K562 (cell line): ENCODE results near the gene CAPN7. TPM values are rescaled to one million over a fixed set of nuclear protein-coding genes. Genes with fewer than 3 reads are reported as not detected.

Source experiments
- BRCA1 ChIP-seq, 2 experiments: fragments of 450-650 bp in 1 of 2; sonication (generic) in 1 of 2; formaldehyde crosslinking in 1 of 2; IDR thresholded peaks; 2 replicates each; pipeline versions ENCODE4 v1.5.0 to v1.6.1; 2017 to 2020; ENCODE audit warnings: mild to moderate bottlenecking in 1 of 2, missing genetic modification reagents in 1 of 2
- CREBBP ChIP-seq: IDR thresholded peaks from one replicate; pipeline ENCODE4 v1.6.1; 2012; ENCODE audit warnings: low read depth, mild to moderate bottlenecking, control low read depth, inconsistent platforms, low read length
- HMGN3 ChIP-seq: IDR thresholded peaks from 2 replicates; pipeline ENCODE4 v1.6.1; 2011; ENCODE audit warnings: borderline replicate concordance, low read depth, mild to moderate bottlenecking, mixed read lengths, low read length; ENCODE audit not compliant: insufficient read length; ENCODE audit errors: extremely low read depth
- KLF16 ChIP-seq: IDR thresholded peaks from 2 replicates; pipeline ENCODE4 v1.6.1; 2016; ENCODE audit warnings: antibody characterized with exemption
- POLR2G ChIP-seq: fragments of 200-400 bp; formaldehyde crosslinking; IDR thresholded peaks from 2 replicates; pipeline ENCODE4 v1.6.1; 2017; ENCODE audit warnings: low read depth, mild to moderate bottlenecking, antibody characterized with exemption, low read length, moderate library complexity
- ZNF23 ChIP-seq: fragments of 250-450 bp; sonication (Bioruptor Pico); IDR thresholded peaks from 2 replicates; pipeline ENCODE4 v1.4.0; 2020; ENCODE audit warnings: mild to moderate bottlenecking
- ZNF668 ChIP-seq: fragments of 250-450 bp; sonication (Bioruptor Pico); IDR thresholded peaks from 2 replicates; pipeline ENCODE4 v1.8.0; 2022; ENCODE audit warnings: mild to moderate bottlenecking, inconsistent platforms
- polyA plus RNA-seq, 8 experiments: library from polyadenylated mRNA; depleted of rRNA in 4 of 8; stranded (reverse) in 5 of 8; unstranded in 3 of 8; fragments of >200 nt; fragmentation: Nextera tagmentation in 2 of 8; fragmentation: Illumina TruSeq in 1 of 8; extraction: Ambion mirVana in 2 of 8; extraction: Trizol in 1 of 8; gene quantifications; 2 replicates each; pipeline versions ENCODE4 v1.2.1 to v1.2.3, GENCODE V29; 2011 to 2014; ENCODE audit warnings: inconsistent platforms in 1 of 8, missing spikeins in 1 of 8
- total RNA-seq, 7 experiments: library from RNA; depleted of rRNA in 6 of 7; stranded (reverse); fragments of >200 nt in 6 of 7; fragmentation: Illumina TruSeq in 2 of 7; extraction: Trizol in 2 of 7; gene quantifications; 2 replicates each; pipeline versions ENCODE4 v1.2.1 to v1.2.3, GENCODE V29; 2011 to 2021; ENCODE audit warnings: low replicate concordance in 1 of 7
- TF ChIP-seq, protein P1 (sequence below), 2 experiments: IDR thresholded peaks in 1 of 2; conservative IDR thresholded peaks in 1 of 2; 2 replicates each; pipeline ENCODE4 v1.6.1; 2016; ENCODE audit warnings: low read depth in 2 of 2, mild to moderate bottlenecking in 1 of 2, missing compliant biosample characterization in 1 of 2, missing genetic modification characterization in 1 of 2, moderate library complexity in 1 of 2
- TF ChIP-seq, protein P2 (sequence below), 2 experiments: fragments of 450-650 bp; IDR thresholded peaks; 2 replicates each; pipeline ENCODE4 v1.6.1; 2016; ENCODE audit warnings: mild to moderate bottlenecking in 2 of 2, borderline replicate concordance in 1 of 2, low read depth in 1 of 2, moderate library complexity in 1 of 2
- TF ChIP-seq, protein P3 (sequence below): fragments of 250-450 bp; sonication (Bioruptor Pico); IDR thresholded peaks from 2 replicates; pipeline ENCODE4 v1.4.0; 2020; ENCODE audit warnings: borderline replicate concordance
- TF ChIP-seq, protein P4 (sequence below), 2 experiments: fragments of 450-650 bp in 1 of 2; sonication (generic) in 1 of 2; formaldehyde crosslinking; conservative IDR thresholded peaks; 2 replicates each; pipeline versions ENCODE4 v1.4.0 to v1.8.1; 2020 to 2022; ENCODE audit warnings: mild to moderate bottlenecking in 1 of 2, missing genetic modification reagents in 1 of 2

The CAPN7 gene
- total and polyA plus RNA-seq, 9 of the 15 experiments (the other 6 are each of a cell fraction or from before 2014, with no cell fraction given) = 6.5 to 42.7 (median 32.7) TPM

DNA sequence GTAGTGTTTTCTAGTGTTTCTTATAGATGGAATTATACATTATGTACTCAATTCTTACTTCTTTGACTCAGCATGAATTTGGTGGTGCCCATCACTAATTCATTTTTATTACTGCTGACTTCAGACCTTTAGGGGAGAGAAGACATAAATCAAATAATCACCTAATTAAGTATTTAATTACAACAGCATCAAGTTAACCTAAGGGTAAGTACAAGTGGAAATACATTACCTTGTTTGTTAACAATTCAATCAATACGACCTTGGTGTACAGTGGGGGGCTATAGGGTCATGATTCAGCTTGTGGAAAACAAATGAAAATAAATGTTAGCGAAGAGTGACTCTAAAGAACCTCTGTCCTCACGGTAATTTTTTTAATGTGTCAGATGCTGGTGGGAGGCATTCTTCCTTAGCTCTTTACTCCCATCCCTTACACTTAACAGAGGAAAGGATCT, 538 bp upstream of the CAPN7 start (continued):
- TF ChIP-seq, protein P1, sequence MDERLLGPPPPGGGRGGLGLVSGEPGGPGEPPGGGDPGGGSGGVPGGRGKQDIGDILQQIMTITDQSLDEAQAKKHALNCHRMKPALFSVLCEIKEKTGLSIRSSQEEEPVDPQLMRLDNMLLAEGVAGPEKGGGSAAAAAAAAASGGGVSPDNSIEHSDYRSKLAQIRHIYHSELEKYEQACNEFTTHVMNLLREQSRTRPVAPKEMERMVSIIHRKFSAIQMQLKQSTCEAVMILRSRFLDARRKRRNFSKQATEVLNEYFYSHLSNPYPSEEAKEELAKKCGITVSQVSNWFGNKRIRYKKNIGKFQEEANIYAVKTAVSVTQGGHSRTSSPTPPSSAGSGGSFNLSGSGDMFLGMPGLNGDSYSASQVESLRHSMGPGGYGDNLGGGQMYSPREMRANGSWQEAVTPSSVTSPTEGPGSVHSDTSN (CRISPR knock-in tag; IDR thresholded peaks at IDR 0.05; ENCODE audit: low read depth) = no peak
- TF ChIP-seq, protein P1 (tag; conservative IDR thresholded peaks at IDR 0.05; ENCODE audit: low read depth) = peak; percentile 32; the same call in 1 of the 2 replicates
- TF ChIP-seq, protein P2, sequence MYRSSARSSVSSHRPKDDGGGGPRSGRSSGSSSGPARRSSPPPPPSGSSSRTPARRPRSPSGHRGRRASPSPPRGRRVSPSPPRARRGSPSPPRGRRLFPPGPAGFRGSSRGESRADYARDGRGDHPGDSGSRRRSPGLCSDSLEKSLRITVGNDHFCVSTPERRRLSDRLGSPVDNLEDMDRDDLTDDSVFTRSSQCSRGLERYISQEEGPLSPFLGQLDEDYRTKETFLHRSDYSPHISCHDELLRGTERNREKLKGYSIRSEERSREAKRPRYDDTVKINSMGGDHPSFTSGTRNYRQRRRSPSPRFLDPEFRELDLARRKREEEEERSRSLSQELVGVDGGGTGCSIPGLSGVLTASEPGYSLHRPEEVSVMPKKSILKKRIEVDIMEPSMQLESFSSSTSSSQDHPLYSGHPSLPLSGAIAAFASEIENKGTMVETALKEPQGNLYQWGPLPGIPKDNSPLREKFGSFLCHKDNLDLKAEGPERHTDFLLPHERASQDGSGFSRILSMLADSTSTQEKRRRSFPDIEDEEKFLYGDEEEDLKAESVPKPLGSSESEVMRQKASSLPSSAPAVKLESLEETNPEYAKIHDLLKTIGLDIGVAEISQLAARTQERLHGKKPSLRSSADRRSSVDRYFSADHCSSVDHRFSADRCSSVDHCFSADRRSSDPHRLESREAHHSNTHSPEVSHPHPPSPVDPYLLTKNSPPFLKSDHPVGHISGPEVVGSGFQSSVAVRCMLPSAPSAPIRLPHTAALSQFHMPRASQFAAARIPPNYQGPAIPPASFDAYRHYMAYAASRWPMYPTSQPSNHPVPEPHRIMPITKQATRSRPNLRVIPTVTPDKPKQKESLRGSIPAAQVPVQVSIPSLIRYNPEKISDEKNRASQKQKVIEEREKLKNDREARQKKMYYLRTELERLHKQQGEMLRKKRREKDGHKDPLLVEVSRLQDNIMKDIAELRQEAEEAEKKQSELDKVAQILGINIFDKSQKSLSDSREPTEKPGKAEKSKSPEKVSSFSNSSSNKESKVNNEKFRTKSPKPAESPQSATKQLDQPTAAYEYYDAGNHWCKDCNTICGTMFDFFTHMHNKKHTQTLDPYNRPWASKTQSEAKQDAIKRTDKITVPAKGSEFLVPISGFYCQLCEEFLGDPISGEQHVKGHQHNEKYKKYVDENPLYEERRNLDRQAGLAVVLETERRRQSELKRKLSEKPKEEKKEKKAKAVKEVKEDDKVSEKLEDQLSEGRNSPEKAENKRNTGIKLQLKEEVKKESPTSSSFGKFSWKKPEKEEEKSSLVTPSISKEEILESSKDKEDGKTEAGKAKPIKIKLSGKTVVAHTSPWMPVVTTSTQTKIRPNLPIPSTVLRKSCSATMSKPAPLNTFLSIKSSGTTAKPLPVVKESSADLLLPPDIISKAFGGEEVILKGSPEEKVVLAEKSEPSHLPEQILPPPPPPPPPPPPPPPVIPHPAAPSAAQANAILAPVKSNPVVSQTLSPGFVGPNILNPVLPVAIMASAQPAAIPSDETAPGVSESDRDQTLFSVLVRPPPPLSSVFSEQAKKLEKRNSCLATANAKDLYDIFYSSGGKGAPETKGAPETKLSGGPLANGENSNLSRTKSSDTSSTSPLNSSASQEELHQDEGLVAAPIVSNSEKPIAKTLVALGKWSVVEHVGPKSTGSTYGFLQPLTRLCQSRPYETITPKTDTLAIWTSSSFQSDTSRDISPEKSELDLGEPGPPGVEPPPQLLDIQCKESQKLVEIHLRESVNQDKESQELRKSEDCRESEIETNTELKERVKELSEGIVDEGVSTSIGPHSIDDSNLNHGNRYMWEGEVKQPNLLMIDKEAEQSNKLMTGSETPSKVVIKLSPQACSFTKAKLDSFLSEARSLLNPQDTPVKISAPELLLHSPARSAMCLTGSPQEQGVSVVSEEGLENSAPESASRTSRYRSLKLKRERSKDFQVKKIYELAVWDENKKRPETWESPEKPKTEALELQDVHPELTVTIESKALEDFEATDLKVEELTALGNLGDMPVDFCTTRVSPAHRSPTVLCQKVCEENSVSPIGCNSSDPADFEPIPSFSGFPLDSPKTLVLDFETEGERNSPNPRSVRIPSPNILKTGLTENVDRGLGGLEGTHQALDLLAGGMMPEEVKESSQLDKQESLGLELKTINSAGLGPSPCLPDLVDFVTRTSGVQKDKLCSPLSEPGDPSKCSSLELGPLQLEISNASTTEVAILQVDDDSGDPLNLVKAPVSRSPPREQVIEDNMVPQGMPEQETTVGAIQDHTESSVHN (IDR thresholded peaks at IDR 0.05; ENCODE audit: borderline replicate concordance in 1 of 2, low read depth in 1 of 2) = 0 out of 4 replicates have a peak, but pooled peaks of 1 of the 2 experiments have one; percentile 54
- TF ChIP-seq ZNF668 (no peak), HMGN3 (no peak), ZNF23 (no peak), BRCA1 (IDR thresholded peaks at IDR 0.05) (no peak), BRCA1 (CRISPR knock-in tag; IDR thresholded peaks at IDR 0.05) (no peak), CREBBP (no peak), POLR2G (no peak), KLF16 (no peak)
- TF ChIP-seq, protein P3, sequence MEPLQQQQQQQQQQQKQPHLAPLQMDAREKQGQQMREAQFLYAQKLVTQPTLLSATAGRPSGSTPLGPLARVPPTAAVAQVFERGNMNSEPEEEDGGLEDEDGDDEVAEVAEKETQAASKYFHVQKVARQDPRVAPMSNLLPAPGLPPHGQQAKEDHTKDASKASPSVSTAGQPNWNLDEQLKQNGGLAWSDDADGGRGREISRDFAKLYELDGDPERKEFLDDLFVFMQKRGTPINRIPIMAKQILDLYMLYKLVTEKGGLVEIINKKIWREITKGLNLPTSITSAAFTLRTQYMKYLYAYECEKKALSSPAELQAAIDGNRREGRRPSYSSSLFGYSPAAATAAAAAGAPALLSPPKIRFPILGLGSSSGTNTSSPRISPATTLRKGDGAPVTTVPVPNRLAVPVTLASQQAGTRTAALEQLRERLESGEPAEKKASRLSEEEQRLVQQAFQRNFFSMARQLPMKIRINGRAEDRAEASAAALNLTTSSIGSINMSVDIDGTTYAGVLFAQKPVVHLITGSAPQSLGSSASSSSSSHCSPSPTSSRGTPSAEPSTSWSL (CRISPR knock-in tag) = no peak
- TF ChIP-seq, protein P4, sequence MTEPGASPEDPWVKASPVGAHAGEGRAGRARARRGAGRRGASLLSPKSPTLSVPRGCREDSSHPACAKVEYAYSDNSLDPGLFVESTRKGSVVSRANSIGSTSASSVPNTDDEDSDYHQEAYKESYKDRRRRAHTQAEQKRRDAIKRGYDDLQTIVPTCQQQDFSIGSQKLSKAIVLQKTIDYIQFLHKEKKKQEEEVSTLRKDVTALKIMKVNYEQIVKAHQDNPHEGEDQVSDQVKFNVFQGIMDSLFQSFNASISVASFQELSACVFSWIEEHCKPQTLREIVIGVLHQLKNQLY (CRISPR knock-in tag; conservative IDR thresholded peaks at IDR 0.05) = no peak
